ENCODE data around the gene TAL2. TPM values are rescaled to one million over a fixed set of nuclear protein-coding genes. Genes with fewer than 3 reads are reported as not detected.

TAL2 gene
- 18.6 TPM for polyA plus RNA-seq (ENCODE audit: insufficient read length)

- DNase-seq = no peak
These were observed at the start of gene TAL2 for GRCh38 chr9:105662184-105663104. TSS of gene TAL2 (plus strand) at chr9:105662457. CDS start at chr9:105662497, 40 bp downstream.

GRCh38 chr9:105621001-105621400 lies 41.3 kb upstream of the TAL2 start:
- no peak for DNase-seq

DNA sequence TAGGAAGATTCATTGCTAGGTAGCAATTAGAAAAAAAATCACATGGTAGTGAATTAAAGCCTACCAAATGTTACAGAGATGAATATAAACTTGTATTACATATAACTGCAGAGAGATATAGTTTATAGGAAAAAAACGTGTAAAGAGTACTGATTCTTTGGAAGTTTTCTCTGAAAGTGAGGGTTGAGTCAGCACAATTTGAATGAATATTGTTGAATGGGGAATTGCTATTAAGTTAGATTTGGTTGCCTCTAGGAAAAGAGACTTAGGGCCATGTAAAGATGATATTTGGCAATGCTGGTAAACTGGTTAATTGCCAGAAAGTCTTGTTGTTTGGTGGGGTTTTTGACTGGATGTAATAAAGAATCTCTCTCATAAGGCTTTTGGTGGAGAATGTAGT lies 37.2 kb upstream of the TAL2 start:
- no peak for DNase-seq

DNA sequence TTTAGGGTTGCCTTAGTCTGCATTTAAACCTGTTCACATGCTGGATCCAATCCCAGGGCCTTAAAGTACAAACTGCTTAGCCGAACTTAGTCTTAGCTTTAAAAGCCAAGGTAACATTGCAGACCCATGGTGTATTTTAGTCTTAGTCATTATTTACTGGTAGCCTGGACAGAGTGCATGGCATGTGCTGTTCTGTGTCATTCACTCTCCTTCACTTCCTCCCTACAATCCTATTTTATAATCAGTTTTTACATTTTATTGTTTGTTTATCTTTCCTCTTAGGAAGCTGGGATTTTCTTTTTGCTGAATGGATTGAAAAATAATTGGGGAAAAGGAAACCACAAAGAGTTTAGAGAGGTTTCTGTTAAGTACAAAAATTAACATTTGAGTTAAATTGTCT lies 29.4 kb upstream of the TAL2 start:
- no peak for DNase-seq

GRCh38 chr9:105633411-105633810 lies 28.8 kb upstream of the TAL2 start:
- no peak for DNase-seq

DNA sequence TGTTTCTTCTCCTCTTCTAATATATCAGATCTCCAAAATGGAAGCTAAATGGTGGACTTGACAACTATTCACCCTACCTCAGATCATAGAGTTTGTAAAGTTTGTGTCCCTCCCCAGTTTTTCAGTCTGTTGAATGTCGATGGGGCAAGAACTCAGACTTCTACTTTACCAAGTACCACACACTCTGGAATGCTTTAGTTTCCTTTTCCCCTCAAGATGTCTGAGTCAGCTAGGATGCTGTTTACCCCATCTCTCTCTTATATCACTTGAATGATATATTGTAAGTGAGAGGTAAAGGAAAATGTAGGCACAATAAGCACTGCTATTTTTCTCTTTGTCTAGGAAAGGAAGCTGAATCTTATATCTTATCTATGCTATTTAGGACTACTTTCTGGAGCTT lies 25.9 kb upstream of the TAL2 start:
- no peak for DNase-seq

DNA sequence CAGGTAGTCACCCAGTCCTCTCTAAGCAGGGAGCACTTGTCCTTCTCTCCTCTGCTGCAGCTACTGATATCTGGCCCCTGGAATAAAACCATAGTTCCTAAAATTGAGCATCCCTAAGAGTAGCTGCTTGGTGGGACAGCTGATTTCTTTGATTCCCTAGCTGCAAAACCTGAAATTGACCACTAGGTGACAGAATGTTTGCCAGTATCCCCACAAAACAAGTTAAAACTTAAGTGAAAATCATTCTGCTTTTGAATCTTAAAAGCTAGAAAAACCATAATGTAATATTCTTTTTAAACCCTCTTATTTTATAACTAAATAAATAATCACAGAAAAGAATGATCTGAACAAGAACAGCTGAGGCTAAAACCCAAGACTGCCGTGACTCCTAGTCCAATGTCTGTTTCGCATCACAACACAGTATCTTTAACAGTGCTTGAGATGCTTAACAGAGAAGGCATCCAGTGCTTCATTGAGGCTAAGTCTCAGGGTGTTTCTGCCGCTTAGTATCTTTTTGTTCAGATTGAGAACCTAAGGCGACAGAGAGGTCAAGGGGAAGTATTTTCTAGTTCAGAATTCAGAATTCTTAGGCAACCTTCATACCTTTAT lies 24.4 kb upstream of the TAL2 start:
- no peak for DNase-seq

DNA sequence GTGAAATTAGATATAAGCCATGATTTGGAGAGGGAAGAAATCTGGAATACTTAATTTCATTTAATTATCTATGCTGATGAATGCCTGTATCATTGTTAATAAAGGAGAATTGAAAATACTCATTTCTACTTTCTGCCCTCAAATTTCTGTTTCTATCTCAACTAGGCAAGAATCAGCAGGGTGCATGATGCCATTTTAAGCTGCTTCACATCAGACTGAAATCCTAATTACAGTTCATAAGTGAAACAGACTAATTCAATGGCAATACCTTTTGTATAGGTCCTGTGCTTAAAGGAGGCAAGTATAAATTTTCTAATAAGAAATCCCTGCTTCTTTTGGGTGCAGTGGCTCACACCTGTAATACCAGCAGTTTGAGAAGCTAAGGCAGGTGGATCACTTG lies 22.3 kb upstream of the TAL2 start:
- DNase-seq = no peak

DNA sequence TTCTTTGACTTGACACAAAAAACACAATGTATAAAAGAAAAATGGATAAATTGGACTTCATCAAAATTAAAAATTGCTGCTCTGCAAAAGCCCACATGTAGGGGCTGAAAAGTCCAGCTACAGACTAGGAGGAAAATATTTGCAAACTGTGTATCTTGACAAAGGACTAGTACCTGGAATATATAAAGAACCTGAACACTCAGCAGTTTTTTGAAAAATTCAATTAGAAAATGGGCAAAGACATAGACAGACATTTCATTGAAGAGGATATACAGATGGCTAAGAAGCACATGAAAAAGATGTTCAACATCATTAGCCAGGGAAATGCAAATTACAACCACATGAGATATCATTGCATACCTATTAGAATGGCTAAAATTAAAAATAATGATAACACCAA lies 18.5 kb upstream of the TAL2 start:
- DNase-seq = no peak

DNA sequence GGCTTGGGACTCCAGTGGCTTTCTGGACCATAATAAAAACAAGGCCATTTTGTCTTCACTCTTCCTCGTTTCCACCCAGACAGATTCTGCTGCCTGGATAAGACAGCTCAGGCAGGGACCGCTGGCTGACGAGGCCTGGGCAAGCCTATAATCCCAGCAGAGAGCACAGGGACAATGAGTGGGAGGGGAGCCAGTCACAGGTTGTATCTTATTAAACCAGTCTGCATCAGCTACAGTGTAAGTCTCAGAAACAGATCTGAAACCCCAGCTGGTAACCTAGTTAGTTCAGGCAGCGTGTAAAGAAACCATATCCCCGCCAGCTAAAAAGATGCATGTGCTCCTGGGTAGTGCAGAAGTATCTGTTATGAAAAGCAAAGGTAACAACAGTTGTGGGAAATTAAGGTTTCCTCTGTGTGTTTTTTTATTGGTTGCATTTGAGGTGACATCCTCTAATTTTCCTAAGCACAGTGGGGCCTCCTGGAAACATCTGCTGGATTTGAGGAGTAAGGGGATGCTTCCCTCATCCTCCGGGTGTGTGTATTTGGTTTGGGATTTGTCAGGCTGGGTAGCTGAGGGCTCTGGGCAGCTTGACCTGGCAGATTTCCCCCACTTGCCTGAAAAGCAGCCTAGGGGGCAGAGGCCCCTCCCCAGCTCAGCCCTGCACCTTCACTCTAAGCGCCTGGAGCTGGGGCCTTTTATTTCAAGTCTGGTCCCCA lies 15.2 kb upstream of the TAL2 start:
- no peak for DNase-seq

GRCh38 chr9:105647595-105648349 lies 14.5 kb upstream of the TAL2 start:
- peak; percentile 24 for DNase-seq

- DNase-seq = no peak
These were observed 10.5 kb upstream of the TAL2 start for GRCh38 chr9:105651806-105652205.

- DNase-seq = peak; percentile 18
These were observed 5.9 kb upstream of the TAL2 start for GRCh38 chr9:105656131-105656921.

GRCh38 chr9:105658351-105658750 lies 3.9 kb upstream of the TAL2 start:
- no peak for DNase-seq

GRCh38 chr9:105661011-105661410 lies 1.2 kb upstream of the TAL2 start:
- DNase-seq = no peak

GRCh38 chr9:105663914-105664313 lies 1.7 kb downstream of the TAL2 start:
- no peak for DNase-seq

DNA sequence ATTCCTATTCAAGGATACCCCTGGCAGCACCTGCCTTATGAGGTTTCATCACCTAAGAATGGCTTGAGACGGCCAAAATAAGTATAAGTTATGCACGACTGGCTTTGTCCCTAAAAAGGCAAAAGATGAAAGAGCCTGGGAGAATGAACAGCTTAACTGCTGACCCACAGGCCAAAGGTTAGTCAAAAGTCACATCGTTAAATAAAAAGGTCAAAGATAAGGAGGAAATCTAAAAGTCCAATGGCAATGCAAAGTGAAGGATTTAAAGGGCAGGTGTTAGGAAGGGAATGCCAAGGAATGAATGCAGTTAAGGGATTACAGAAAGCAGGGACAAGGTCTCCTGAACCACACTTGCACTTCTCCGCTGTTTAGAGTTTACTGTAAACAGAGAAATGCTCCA lies 5.6 kb downstream of the TAL2 start:
- no peak for DNase-seq

DNA sequence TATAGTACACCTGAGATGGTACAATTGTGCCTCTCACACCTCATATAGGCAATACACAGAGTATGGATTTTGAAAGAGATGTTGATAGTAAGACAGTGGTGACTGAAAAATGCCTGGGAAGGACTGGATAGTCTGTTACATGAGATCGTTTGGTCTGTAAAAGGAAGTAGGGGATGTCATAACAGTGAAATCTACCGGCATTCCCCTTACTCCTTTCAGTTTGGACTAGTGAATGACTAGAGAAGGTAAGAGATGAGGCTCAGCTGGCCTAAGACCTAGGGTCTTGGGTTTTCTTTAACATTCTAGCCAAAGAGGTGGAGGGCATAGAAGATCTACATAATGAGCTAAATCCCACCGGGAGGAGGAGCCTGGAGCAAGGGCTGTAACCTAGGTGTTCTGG lies 8.1 kb downstream of the TAL2 start:
- DNase-seq = no peak

DNA sequence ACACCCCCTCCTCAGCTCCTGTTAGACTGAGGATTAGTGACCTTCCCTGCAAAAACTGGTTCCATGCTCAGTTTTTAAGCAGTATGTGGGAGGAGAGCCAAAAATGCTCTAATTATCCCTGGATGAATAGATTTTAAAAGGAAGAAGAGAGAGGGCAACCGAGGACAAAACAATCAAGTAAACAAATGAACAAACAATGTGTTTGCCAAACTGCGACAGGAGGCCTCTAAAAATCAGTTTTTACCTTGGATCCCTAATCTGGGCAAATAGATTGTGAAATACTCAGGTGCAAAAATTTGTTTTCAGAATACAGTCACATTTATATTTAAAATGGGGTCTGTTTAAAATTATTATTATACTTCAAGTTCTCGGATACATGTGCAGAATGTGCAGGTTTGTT lies 8.5 kb downstream of the TAL2 start:
- DNase-seq = no peak

DNA sequence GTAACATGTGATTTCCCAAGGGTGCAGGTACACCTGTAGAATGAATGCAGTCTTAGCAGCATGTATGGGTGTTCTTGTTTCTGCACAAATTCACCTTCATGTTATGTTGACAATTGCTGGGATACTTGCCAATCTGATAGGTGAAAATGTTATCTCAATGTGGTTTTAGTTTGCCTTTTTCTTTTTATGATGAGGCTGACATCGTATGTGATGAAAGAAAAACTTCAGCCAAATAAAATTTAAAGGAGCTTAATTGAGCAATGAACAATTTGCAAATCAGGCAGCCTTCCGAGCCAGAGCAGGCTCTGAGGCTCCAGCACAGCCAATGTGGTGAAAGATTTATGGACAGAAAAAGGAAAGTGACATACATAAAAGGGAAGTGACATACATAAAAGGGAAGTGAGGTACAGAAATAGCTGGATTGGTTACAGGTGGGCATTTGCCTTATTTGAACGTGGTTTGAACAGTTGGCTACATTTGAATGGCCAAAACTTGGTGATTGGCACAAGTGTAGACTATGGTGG lies 10.5 kb downstream of the TAL2 start:
- DNase-seq = no peak

DNA sequence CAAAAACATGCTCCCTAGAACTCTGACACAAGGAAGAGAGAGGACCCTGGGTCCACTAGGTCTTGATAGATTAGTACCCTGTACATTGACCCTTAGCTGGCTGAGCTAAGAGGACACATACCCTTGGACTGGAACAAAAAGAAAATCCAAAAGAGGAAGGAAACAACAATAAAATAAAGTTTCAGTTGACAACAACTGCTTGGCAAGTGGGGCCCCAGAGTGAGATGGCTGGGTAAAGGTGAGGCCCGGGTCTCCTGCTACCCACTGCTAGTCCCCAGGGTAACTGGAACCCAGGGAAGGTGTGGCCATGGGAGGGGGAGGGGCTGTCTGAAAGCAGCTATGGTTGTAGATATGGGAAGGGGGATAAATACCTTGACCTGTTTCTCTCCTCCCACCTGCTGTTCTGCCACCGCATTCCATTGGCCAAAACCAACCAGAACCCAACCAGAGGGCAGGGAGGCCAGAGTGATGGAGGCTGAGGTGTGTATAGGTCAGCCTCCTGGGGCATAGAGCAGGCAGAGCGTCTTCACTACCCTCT lies 11.7 kb downstream of the TAL2 start:
- no peak for DNase-seq
